GM10248 (cell line): Measurements from ENCODE around the gene STX1B.

Experiments
- CTCF ChIA-PET: fragments of 300-600 bp; sonication (Branson Sonifier 250); formaldehyde crosslinking; extraction: SDS; loops from one replicate; lab custom pipeline; 2021; ENCODE audit warnings: antibody characterized with exemption; lab: Yijun Ruan, JAX
- POLR2A ChIA-PET: fragments of 350-650 bp; sonication (Branson Sonifier 250); formaldehyde crosslinking; extraction: SDS; loops from one replicate; lab custom pipeline; 2020; ENCODE audit warnings: antibody characterized with exemption; lab: Yijun Ruan, JAX
- DNase-seq: peaks from one replicate; pipeline ENCODE4 v3.0.0; 2012; ENCODE audit errors: extremely low spot score
- CTCF ChIP-seq: IDR thresholded peaks from 2 replicates; pipeline ENCODE4 v1.5.1; 2012; ENCODE audit warnings: mild to moderate bottlenecking, low read depth; ENCODE audit errors: extremely low read depth, missing control alignments, control extremely low read depth

Gene STX1B

GRCh38 chr16:31031276-31031675 is 20.8 kb upstream of the STX1B start:
- no peak for TF ChIP-seq CTCF
- CTCF ChIA-PET: interaction anchor here (1.5 kb wide), 1 partner anchor 46 kb away, joined by 3 read pairs; the partner anchor contains the start of gene HSD3B7
- POLR2A ChIA-PET: no interaction called here
- no peak for DNase-seq

GRCh38 chr16:31029272-31029671 is 18.8 kb upstream of the STX1B start:
- no peak for TF ChIP-seq CTCF
- CTCF ChIA-PET: no interaction called here
- no peak for DNase-seq
- POLR2A ChIA-PET: no interaction called here

GRCh38 chr16:31025339-31025738 is 14.9 kb upstream of the STX1B start:
- CTCF ChIA-PET: interaction anchor here (1.0 kb wide), 1 partner anchor 41 kb away, joined by 4 read pairs; the partner anchor contains the start of gene HSD3B7
- DNase-seq: no peak
- TF ChIP-seq CTCF: no peak
- POLR2A ChIA-PET: no interaction called here

- POLR2A ChIA-PET: no interaction called here
- no peak for TF ChIP-seq CTCF
- CTCF ChIA-PET: interaction anchor here (3.0 kb wide), 1 partner anchor 38 kb away, joined by 11 read pairs; the partner anchor contains the start of gene HSD3B7
- DNase-seq: no peak
Measured at GRCh38 chr16:31023627-31024226, 13.3 kb upstream of the STX1B start.

GRCh38 chr16:31023252-31023602 is 12.8 kb upstream of the STX1B start:
- ChIA-PET CTCF (interaction anchor here (1.0 to 3.0 kb wide), 5 partner anchors 23 to 119 kb away, joined by 3 to 11 read pairs (median 4); partner anchors contain the start of gene HSD3B7), POLR2A (interaction anchor here (0.6 kb wide), 1 partner anchor 21 kb away, joined by 3 read pairs; no protein-coding TSS in a partner anchor)

More at GRCh38 chr16:31023252-31023602, 12.8 kb upstream of the STX1B start:
- no peak for TF ChIP-seq CTCF
- no peak for DNase-seq
